Small intestine (tissue), 7 donors: ENCODE data around the gene CEACAM20. TPM values are rescaled to one million over a fixed set of nuclear protein-coding genes. Genes with fewer than 3 reads are reported as not detected.
"Not testable (repeated sequence)": the region's sequence is repeated elsewhere in the genome, so short reads cannot be mapped to it uniquely, and the experiment has no call there.

Experiments
- DNase-seq, 2 donors: peaks; one replicate each; pipeline versions ENCODE4 v3.0.0 to v3.0.0-alpha.2; 2013
- FAIRE-seq: peaks from 2 replicates; lab custom pipeline; 2012; peaks lifted over from hg19 to GRCh38; lab: Jason Lieb, UNC
- H3K27ac ChIP-seq, 3 donors: one replicate each; pipeline ENCODE4 v1.5.1; 2013; ENCODE audit warnings: low read length in 2 of 3, mild to moderate bottlenecking in 2 of 3, control low read depth in 1 of 3, inconsistent platforms in 1 of 3, low read depth in 1 of 3, moderate library complexity in 1 of 3
- H3K27me3 ChIP-seq, 3 donors: one replicate each; pipeline ENCODE4 v1.6.1; 2013; ENCODE audit warnings: low read length in 3 of 3, inconsistent platforms in 1 of 3; ENCODE audit not compliant: control insufficient read depth in 3 of 3, insufficient read depth in 3 of 3
- H3K36me3 ChIP-seq, 3 donors: one replicate each; pipeline ENCODE4 v1.6.1; 2013; ENCODE audit warnings: low read length in 3 of 3, inconsistent platforms in 1 of 3, low read depth in 1 of 3, mild to moderate bottlenecking in 1 of 3, moderate library complexity in 1 of 3; ENCODE audit not compliant: control insufficient read depth in 3 of 3, insufficient read depth in 2 of 3
- H3K4me1 ChIP-seq, 3 donors: one replicate each; pipeline ENCODE4 v1.6.1; 2013; ENCODE audit warnings: low read length in 2 of 3, inconsistent platforms in 1 of 3, low read depth in 1 of 3, mild to moderate bottlenecking in 1 of 3, moderate library complexity in 1 of 3; ENCODE audit not compliant: control insufficient read depth in 3 of 3, insufficient read depth in 2 of 3
- H3K4me3 ChIP-seq, 3 donors: one replicate each; pipeline ENCODE4 v1.5.1; 2013; ENCODE audit warnings: low read length in 3 of 3, control low read depth in 1 of 3, inconsistent platforms in 1 of 3, low read depth in 1 of 3, mild to moderate bottlenecking in 1 of 3, moderate library complexity in 1 of 3
- H3K9me3 ChIP-seq, 2 donors: one replicate each; pipeline ENCODE4 v1.6.1; 2013; ENCODE audit warnings: low read depth in 1 of 2, low read length in 1 of 2; ENCODE audit not compliant: control insufficient read depth in 2 of 2, insufficient read depth in 1 of 2
- WGBS, 3 donors: extraction: QIAGEN DNeasy Blood & Tissue Kit; methylation state at CpG; one replicate each; pipeline ENCODE4 v1.1.7; 2013; 5-methylcytosine and 5-hydroxymethylcytosine counted together
- polyA plus RNA-seq, 4 donors: library from polyadenylated mRNA; stranded (reverse) in 3 of 4; unstranded in 1 of 4; fragments of 200-250 nt in 3 of 4; fragments of 120-200 nt in 1 of 4; gene quantifications; one replicate each; pipeline versions ENCODE4 v1.2.1 to v1.2.3, GENCODE V29; 2013
- donor health status: healthy with polysubstance abuse.
- donor health status: control.
- donor health status: control.
- donor health status: Bipolar disorder and iron deficiency.
- donor health status: healthy.

CEACAM20 gene
- polyA plus RNA-seq, 4 donors = 0.19 to 28.4 (median 10.6) TPM

- Histone ChIP-seq H3K9me3 (no peaks in the 10 kb centered on the region), H3K27me3 (peaks cover 0 to 1% (median 0%) of the 10 kb centered on the region in 3 donors), H3K4me3 (no peak overlapping the region), H3K36me3 (no peaks in the 10 kb centered on the region), H3K4me1 (no peaks in the 10 kb centered on the region), H3K27ac (no peak overlapping the region)
- FAIRE-seq = no peak
- WGBS, 3 donors = 67 to 76% (median 73%) methylated on average over 8 of the region's 8 CpGs
- no peak for DNase-seq
These were observed 11.3 kb upstream of the CEACAM20 start for GRCh38 chr19:44540736-44541135.

GRCh38 chr19:44539991-44540390 lies 10.5 kb upstream of the CEACAM20 start:
- Histone ChIP-seq H3K27ac (no peak overlapping the region), H3K36me3 (no peaks in the 10 kb centered on the region), H3K4me3 (no peak overlapping the region), H3K4me1 (no peaks in the 10 kb centered on the region), H3K9me3 (no peaks in the 10 kb centered on the region), H3K27me3 (peaks cover 0 to 1% (median 0%) of the 10 kb centered on the region in 3 donors)
- DNase-seq = no peak
- WGBS, 3 donors = 81 to 84% (median 84%) methylated on average over 6 of the region's 6 CpGs
- no peak for FAIRE-seq

GRCh38 chr19:44539236-44539826 lies 9.9 kb upstream of the CEACAM20 start:
- DNase-seq = no peak

GRCh38 chr19:44535361-44535760 lies 5.9 kb upstream of the CEACAM20 start:
- FAIRE-seq, H3K27me3 ChIP-seq, H3K36me3 ChIP-seq, H3K4me1 ChIP-seq, H3K9me3 ChIP-seq, DNase-seq, H3K4me3 ChIP-seq, H3K27ac ChIP-seq: not testable (repeated sequence)
- WGBS, 3 donors = 53 to 78% (median 63%) methylated on average over 3 of the region's 3 CpGs

More at GRCh38 chr19:44539236-44539826, 9.9 kb upstream of the CEACAM20 start:
- WGBS, 3 donors = 38 to 70% (median 47%) methylated on average over 11 of the region's 11 CpGs
- Histone ChIP-seq H3K27ac (no peak overlapping the region), H3K9me3 (no peaks in the 10 kb centered on the region), H3K4me3 (no peak overlapping the region), H3K27me3 (peaks cover 0 to 1% (median 0%) of the 10 kb centered on the region in 3 donors), H3K36me3 (no peaks in the 10 kb centered on the region), H3K4me1 (no peaks in the 10 kb centered on the region)
- FAIRE-seq = no peak

- no peak overlapping the region for H3K27ac ChIP-seq
- no peak overlapping the region for H3K4me3 ChIP-seq
- DNase-seq (peak in 1 of 2 donors; percentile 38), FAIRE-seq (no peak)
- H3K9me3 ChIP-seq = no peaks in the 10 kb centered on the region
- 70 to 78% (median 75%) methylated on average over 5 of the region's 5 CpGs for WGBS, 3 donors
- peaks cover 0 to 1% (median 0%) of the 10 kb centered on the region in 3 donors for H3K27me3 ChIP-seq
- peaks cover 0 to 3% (median 0%) of the 10 kb centered on the region in 3 donors for H3K4me1 ChIP-seq
- no peaks in the 10 kb centered on the region for H3K36me3 ChIP-seq
These were observed 3.3 kb upstream of the CEACAM20 start for GRCh38 chr19:44532819-44533218.

- no peaks in the 10 kb centered on the region for H3K27me3 ChIP-seq
- H3K4me1 ChIP-seq = peaks cover 0 to 3% (median 0%) of the 10 kb centered on the region in 3 donors
- no peak overlapping the region for H3K27ac ChIP-seq
- WGBS, 3 donors = 23 to 60% (median 33%) methylated on average over 6 of the region's 6 CpGs
- no peaks in the 10 kb centered on the region for H3K9me3 ChIP-seq
- peak in 1 of 2 donors; percentile 45 for DNase-seq
- H3K4me3 ChIP-seq = no peak overlapping the region
- no peaks in the 10 kb centered on the region for H3K36me3 ChIP-seq
- no peak for FAIRE-seq
These were observed 1.3 kb upstream of the CEACAM20 start for GRCh38 chr19:44530777-44531176.

GRCh38 chr19:44527554-44527953 lies 1.9 kb downstream of the CEACAM20 start:
- Histone ChIP-seq H3K36me3 (no peaks in the 10 kb centered on the region), H3K27me3 (peaks cover 0 to 3% (median 0%) of the 10 kb centered on the region in 3 donors), H3K9me3 (no peaks in the 10 kb centered on the region), H3K27ac (no peak overlapping the region), H3K4me3 (peak overlapping the region in 1 of 3 donors; percentile 1), H3K4me1 (peaks cover 0 to 3% (median 0%) of the 10 kb centered on the region in 3 donors)
- no peak for DNase-seq
- WGBS, 3 donors = 82 to 91% (median 85%) methylated on average over 7 of the region's 7 CpGs
- FAIRE-seq = no peak

GRCh38 chr19:44525721-44526430 lies 3.6 kb downstream of the CEACAM20 start:
- no peak overlapping the region for H3K4me3 ChIP-seq
- WGBS, 3 donors = 31 to 47% (median 42%) methylated on average over 4 of the region's 4 CpGs
- FAIRE-seq = no peak

More at GRCh38 chr19:44525721-44526430, 3.6 kb downstream of the CEACAM20 start:
- H3K9me3 ChIP-seq = no peaks in the 10 kb centered on the region
- no peak for DNase-seq
- peaks cover 0 to 3% (median 0%) of the 10 kb centered on the region in 3 donors for H3K4me1 ChIP-seq
- H3K27me3 ChIP-seq = peaks cover 0 to 3% (median 0%) of the 10 kb centered on the region in 3 donors
- H3K36me3 ChIP-seq = no peaks in the 10 kb centered on the region
- no peak overlapping the region for H3K27ac ChIP-seq
